ENCODE data around the gene PLEKHG4B. TPM values are rescaled to one million over a fixed set of nuclear protein-coding genes. Genes with fewer than 3 reads are reported as not detected.

PLEKHG4B gene
- total RNA-seq, 1 experiment from 2014 or later = 0.02 TPM

DNA sequence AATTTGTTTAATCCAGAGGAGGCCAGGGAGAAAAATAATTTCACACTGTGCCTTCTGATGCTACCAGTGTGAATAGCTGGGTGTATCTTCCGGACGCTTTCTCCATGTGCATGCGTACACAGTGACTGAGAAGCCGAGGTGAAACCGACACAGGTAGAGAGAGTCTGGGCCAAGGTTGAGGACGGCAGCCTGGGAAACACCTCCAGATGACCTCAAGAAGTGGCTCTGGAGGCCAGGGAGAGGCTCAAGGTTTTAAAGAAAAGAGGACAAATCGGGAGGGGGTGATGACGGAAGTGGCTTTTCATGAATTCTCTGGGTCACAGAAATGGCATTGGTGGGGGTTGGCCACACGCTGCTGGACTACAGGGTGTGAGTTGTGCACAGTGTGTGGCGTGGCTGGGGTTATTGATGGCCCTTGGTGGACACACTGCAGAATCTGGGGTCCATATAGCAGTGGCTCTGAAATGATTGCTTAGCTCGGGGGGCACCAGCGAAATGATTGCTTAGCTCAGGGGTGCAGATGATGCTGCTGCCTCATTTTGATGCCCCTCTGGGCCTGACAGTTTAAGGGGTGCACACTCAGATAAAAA lies 65.3 kb downstream of the PLEKHG4B start:
- H3K9ac ChIP-seq (ENCODE audit: low read length) = no peak overlapping the region
- ChIA-PET POLR2A (no interaction called here), CTCF (no interaction called here), RAD21 (ENCODE audit: low non-redundant PET in 1 of 2, low total read pairs in 2 of 2, uncharacterized antibody in 2 of 2, unreplicated experiment in 2 of 2) (no interaction called here)
- no peaks in the 10 kb centered on the region for H3K9me3 ChIP-seq (ENCODE audit: control insufficient read depth in 1 of 2, insufficient read depth in 1 of 2, low read depth in 1 of 2, low read length in 2 of 2)
- DNase-seq (ENCODE audit: low read depth, low spot score) = no peak
- no peak overlapping the region for H3K4me2 ChIP-seq (ENCODE audit: low read length)
- no peak overlapping the region for H2AFZ ChIP-seq (ENCODE audit: low read depth, low read length, poor library complexity, severe bottlenecking)
- no peaks in the 10 kb centered on the region for H3K27me3 ChIP-seq (ENCODE audit: insufficient read depth, low read length)
- ATAC-seq = no peak
- no peaks in the 10 kb centered on the region for H3K9me2 ChIP-seq (ENCODE audit: insufficient read depth)
- no TSS peak for BruUV-seq (replicated peaks)
- TF ChIP-seq SP1 (IDR thresholded peaks at IDR 0.05; ENCODE audit: low read depth) (no peak), ZNF274 (IDR thresholded peaks at IDR 0.05; ENCODE audit: low read depth, low read length) (no peak), EZH2phosphoT487 (IDR thresholded peaks at IDR 0.05; ENCODE audit: borderline replicate concordance) (no peak), CTCF (IDR thresholded peaks at IDR 0.05 in 2 of 3, conservative IDR thresholded peaks at IDR 0.05 in 1 of 3; ENCODE audit: borderline replicate concordance in 1 of 3, insufficient read depth in 1 of 3, low read depth in 2 of 3, low read length in 2 of 3) (no peak), POLR2AphosphoS5 (IDR thresholded peaks at IDR 0.05; ENCODE audit: low read depth, low read length) (no peak), POLR2A (IDR thresholded peaks at IDR 0.05; ENCODE audit: borderline replicate concordance, extremely low read depth, insufficient read depth, insufficient read length) (no peak), JUND (IDR thresholded peaks at IDR 0.05) (no peak), ZFX (IDR thresholded peaks at IDR 0.05) (no peak), CBX3 (IDR thresholded peaks at IDR 0.05; ENCODE audit: low read depth) (no peak), TCF7L2 (IDR thresholded peaks at IDR 0.05; ENCODE audit: borderline replicate concordance, extremely low read depth, insufficient read depth, insufficient read length) (no peak), RAD21 (IDR thresholded peaks at IDR 0.05; ENCODE audit: low read depth) (no peak), SIN3A (IDR thresholded peaks at IDR 0.05; ENCODE audit: low read depth) (no peak), EGR1 (IDR thresholded peaks at IDR 0.05; ENCODE audit: low read depth) (no peak), ELF1 (IDR thresholded peaks at IDR 0.05; ENCODE audit: borderline replicate concordance, low read depth) (no peak), SRF (IDR thresholded peaks at IDR 0.05; ENCODE audit: low read depth) (no peak), YY1 (IDR thresholded peaks at IDR 0.05; ENCODE audit: extremely low read depth, insufficient replicate concordance, low read depth, low read length) (no peak), FOSL1 (IDR thresholded peaks at IDR 0.05; ENCODE audit: low read depth) (no peak), MAX (IDR thresholded peaks at IDR 0.05) (no peak)
- TF ChIP-seq, protein P1, sequence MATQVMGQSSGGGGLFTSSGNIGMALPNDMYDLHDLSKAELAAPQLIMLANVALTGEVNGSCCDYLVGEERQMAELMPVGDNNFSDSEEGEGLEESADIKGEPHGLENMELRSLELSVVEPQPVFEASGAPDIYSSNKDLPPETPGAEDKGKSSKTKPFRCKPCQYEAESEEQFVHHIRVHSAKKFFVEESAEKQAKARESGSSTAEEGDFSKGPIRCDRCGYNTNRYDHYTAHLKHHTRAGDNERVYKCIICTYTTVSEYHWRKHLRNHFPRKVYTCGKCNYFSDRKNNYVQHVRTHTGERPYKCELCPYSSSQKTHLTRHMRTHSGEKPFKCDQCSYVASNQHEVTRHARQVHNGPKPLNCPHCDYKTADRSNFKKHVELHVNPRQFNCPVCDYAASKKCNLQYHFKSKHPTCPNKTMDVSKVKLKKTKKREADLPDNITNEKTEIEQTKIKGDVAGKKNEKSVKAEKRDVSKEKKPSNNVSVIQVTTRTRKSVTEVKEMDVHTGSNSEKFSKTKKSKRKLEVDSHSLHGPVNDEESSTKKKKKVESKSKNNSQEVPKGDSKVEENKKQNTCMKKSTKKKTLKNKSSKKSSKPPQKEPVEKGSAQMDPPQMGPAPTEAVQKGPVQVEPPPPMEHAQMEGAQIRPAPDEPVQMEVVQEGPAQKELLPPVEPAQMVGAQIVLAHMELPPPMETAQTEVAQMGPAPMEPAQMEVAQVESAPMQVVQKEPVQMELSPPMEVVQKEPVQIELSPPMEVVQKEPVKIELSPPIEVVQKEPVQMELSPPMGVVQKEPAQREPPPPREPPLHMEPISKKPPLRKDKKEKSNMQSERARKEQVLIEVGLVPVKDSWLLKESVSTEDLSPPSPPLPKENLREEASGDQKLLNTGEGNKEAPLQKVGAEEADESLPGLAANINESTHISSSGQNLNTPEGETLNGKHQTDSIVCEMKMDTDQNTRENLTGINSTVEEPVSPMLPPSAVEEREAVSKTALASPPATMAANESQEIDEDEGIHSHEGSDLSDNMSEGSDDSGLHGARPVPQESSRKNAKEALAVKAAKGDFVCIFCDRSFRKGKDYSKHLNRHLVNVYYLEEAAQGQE (IDR thresholded peaks at IDR 0.05; ENCODE audit: low read depth) = no peak
- TF ChIP-seq, protein P2, sequence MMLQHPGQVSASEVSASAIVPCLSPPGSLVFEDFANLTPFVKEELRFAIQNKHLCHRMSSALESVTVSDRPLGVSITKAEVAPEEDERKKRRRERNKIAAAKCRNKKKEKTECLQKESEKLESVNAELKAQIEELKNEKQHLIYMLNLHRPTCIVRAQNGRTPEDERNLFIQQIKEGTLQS (IDR thresholded peaks at IDR 0.05) = no peak
- H3K36me3 ChIP-seq (ENCODE audit: control insufficient read depth in 1 of 2, insufficient read depth in 2 of 2, low read length in 2 of 2) = no peaks in the 10 kb centered on the region
- no peak overlapping the region for H3K4me3 ChIP-seq (replicated peaks in 1 of 2; ENCODE audit: low read depth in 1 of 2, low read length in 2 of 2)
- no peaks in the 10 kb centered on the region for H3K79me2 ChIP-seq (ENCODE audit: insufficient read depth, low read length)
- H4K20me1 ChIP-seq (ENCODE audit: insufficient read depth) = no peaks in the 10 kb centered on the region
- intact Hi-C loops (cut with micrococcal nuclease) = no loop called here
- H3K4me1 ChIP-seq (ENCODE audit: control insufficient read depth in 1 of 2, insufficient read depth in 2 of 2, low read length in 2 of 2) = no peaks in the 10 kb centered on the region
- no peak overlapping the region for H3K27ac ChIP-seq (ENCODE audit: low read depth, low read length)

Measured in HCT116 (cell line).